GM19438 (cell line): ENCODE data around the gene ARHGAP45.
"Not testable (repeated sequence)": the region's sequence is repeated elsewhere in the genome, so short reads cannot be mapped to it uniquely, and the experiment has no call there.

Experiments used
- ATAC-seq: cut with Tn5 transposase; IDR thresholded peaks from one replicate; pipeline ENCODE4 v1.9.1; 2021; ENCODE audit warnings: low read depth; ENCODE audit not compliant: unreplicated experiment

ARHGAP45 gene

GRCh38 chr19:1129084-1129483, 62.1 kb downstream of the ARHGAP45 start:
- not testable (repeated sequence) for ATAC-seq

GRCh38 chr19:1129535-1129934, 62.6 kb downstream of the ARHGAP45 start:
- no peak for ATAC-seq

- no peak for ATAC-seq
Measured at GRCh38 chr19:1130771-1131717, 64.1 kb downstream of the ARHGAP45 start.

- no peak for ATAC-seq
Measured at GRCh38 chr19:1131718-1132551, 65.0 kb downstream of the ARHGAP45 start.

GRCh38 chr19:1132552-1133383, 65.8 kb downstream of the ARHGAP45 start:
- ATAC-seq = no peak

GRCh38 chr19:1133471-1133929, 66.5 kb downstream of the ARHGAP45 start:
- peak; percentile 66 for ATAC-seq

- ATAC-seq = no peak
Measured at GRCh38 chr19:1134431-1134830, 67.5 kb downstream of the ARHGAP45 start.

GRCh38 chr19:1135454-1135853, 68.5 kb downstream of the ARHGAP45 start:
- no peak for ATAC-seq

GRCh38 chr19:1136201-1136600, 69.2 kb downstream of the ARHGAP45 start:
- ATAC-seq = no peak
